Effector memory CD4-positive, alpha-beta T cell (primary cell): ENCODE results near the gene SLC1A2.

Experiments
- DNase-seq, 3 donors: peaks; one replicate each; pipeline ENCODE4 v3.0.0-alpha.2; 2020
- H3K27ac ChIP-seq: 2 replicates; pipeline ENCODE4 v1.7.0; 2013; ENCODE audit warnings: mild to moderate bottlenecking, low read length, moderate library complexity; ENCODE audit not compliant: insufficient read depth, poor library complexity, severe bottlenecking
- H3K27me3 ChIP-seq: replicated peaks from 2 replicates; pipeline ENCODE4 v1.7.0; 2013; ENCODE audit warnings: mild to moderate bottlenecking, low read length; ENCODE audit not compliant: insufficient read depth, control insufficient read depth, poor library complexity, severe bottlenecking
- H3K36me3 ChIP-seq: 2 replicates; pipeline ENCODE4 v1.7.0; 2013; ENCODE audit warnings: mild to moderate bottlenecking, low read length, moderate library complexity; ENCODE audit not compliant: control insufficient read depth, insufficient read depth
- H3K4me1 ChIP-seq: 2 replicates; pipeline ENCODE4 v1.7.0; 2013; ENCODE audit warnings: low read length, mild to moderate bottlenecking; ENCODE audit not compliant: control insufficient read depth, insufficient read depth, poor library complexity, severe bottlenecking
- H3K4me3 ChIP-seq: 2 replicates; pipeline ENCODE4 v1.7.0; 2013; ENCODE audit warnings: low read length, low read depth, mild to moderate bottlenecking; ENCODE audit not compliant: insufficient read depth, poor library complexity, severe bottlenecking
- H3K9me3 ChIP-seq: 2 replicates; pipeline ENCODE4 v1.7.0; 2013; ENCODE audit warnings: mild to moderate bottlenecking, low read length, moderate library complexity; ENCODE audit not compliant: control insufficient read depth

The SLC1A2 gene

DNA sequence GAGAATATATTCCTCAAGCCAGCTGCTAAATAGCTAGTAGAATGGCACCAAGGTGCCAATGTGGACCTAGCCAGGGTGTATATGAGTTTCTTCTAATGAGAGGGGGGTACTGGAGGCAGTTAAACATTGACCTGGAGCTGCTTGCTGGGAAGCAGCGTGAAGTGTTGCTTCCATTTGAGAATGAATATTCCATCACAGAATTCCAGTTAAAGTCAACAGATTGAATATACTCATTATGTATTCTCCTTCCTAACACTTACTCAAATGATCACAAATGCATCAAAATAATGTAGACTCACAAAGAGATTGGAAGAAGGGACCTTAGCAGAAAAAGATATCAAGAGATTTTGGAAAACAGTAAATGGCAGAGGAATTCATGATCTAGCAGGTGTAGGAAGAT is 178.3 kb downstream of the SLC1A2 start:
- Histone ChIP-seq H3K9me3 (no peaks in the 10 kb centered on the region), H3K27me3 (no peaks in the 10 kb centered on the region), H3K36me3 (no peaks in the 10 kb centered on the region), H3K4me3 (no peak overlapping the region), H3K4me1 (peaks cover 44% of the 10 kb centered on the region), H3K27ac (no peak overlapping the region)
- DNase-seq = no peak

DNA sequence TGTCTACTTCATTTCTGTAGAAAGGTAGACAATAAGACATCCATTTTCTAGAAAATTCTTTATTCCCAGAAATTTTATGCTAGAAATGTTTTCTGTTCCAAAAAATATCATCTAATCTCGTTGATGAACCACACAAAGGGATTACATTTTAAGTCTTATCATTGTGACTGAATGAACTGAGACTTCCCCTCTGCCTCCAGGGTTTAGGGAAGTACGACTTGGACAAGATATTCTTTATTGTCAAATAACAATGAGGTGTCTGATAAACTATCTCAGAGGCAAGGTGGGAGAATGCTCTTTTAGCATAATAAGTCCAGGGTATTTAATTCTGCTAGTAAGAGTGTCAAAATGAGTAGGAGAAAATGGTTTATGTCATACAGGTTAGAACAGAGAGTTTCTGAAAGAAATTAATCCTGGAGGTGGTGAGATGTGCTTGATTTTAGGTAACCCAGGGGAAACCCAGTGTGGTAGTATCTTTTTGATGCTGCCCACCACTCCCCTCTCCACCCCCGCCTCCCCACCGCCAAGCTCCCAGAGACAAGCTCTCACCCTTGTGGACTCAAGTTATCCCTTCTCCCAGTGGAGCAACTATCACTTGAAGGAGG is 179.8 kb downstream of the SLC1A2 start:
- Histone ChIP-seq H3K36me3 (no peaks in the 10 kb centered on the region), H3K27me3 (no peaks in the 10 kb centered on the region), H3K27ac (no peak overlapping the region), H3K4me1 (peaks cover 44% of the 10 kb centered on the region), H3K9me3 (no peaks in the 10 kb centered on the region), H3K4me3 (no peak overlapping the region)
- no peak for DNase-seq

DNA sequence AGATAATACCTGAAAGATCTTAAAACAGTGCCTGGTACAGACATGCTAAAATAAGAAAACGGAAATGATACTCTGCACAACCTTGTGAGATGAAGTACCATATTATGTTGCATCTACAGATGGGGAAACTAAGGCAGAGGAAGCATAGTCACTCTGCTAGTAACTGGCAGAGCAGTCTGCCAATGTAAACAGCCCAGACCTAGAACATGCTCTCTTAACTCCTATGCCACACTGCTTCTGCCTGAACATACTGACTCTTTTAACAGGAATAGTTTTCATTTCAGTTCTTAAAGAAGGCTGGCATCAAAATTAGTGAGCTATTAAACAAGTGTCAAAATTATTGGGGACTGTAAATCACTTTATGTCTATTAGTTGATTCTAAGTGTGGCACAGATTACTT is 180.5 kb downstream of the SLC1A2 start:
- Histone ChIP-seq H3K4me1 (peaks cover 44% of the 10 kb centered on the region), H3K4me3 (no peak overlapping the region), H3K27me3 (no peaks in the 10 kb centered on the region), H3K9me3 (peaks cover under 1% of the 10 kb centered on the region), H3K36me3 (no peaks in the 10 kb centered on the region), H3K27ac (no peak overlapping the region)
- no peak for DNase-seq

DNA sequence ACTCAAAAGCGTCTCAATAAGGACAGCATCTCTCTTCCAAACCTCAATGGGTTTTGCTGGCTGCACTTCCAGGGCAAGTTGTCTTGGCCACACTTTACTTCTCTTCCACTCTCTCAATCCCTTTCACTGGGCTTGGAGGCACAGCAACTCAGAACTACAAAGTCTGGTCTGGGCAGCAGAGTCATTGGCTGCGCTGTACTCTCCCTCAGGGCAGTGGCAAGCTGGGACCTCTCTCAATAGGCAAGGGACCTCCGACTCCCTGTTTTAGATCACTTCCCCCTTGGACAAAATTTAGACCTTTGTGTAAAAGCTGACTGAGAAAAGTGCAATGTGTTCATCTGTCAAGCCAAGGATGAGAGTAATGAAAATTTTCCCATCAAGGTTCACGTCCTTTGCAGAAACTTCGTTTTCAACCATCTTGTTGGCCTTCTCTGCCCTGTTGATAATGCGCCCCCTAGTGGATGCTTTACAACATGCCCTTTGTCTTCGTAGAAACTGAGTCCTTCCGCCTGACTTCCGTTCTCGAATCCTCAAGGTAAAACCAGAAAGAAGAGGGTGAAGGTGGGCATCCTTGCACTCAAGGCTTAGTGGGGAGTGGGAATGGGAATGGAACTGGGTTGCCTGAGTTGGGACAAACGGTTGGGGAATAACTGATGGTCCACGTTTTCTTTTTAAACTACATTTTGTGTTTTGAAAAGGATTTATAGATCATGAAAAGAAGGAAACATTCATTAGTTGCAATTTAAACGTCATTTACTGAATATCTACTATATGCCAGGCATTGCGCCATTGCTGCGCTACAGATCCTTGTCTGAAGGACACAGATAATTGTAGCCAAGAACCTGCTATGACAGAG is 181.3 kb downstream of the SLC1A2 start:
- no peak overlapping the region for H3K4me3 ChIP-seq
- peaks cover 8% of the 10 kb centered on the region for H3K9me3 ChIP-seq
- no peaks in the 10 kb centered on the region for H3K36me3 ChIP-seq
- no peaks in the 10 kb centered on the region for H3K27me3 ChIP-seq
- H3K4me1 ChIP-seq = peaks cover 38% of the 10 kb centered on the region
- no peak overlapping the region for H3K27ac ChIP-seq
- DNase-seq = peak in 2 of 3 donors; percentile 20 to 42

DNA sequence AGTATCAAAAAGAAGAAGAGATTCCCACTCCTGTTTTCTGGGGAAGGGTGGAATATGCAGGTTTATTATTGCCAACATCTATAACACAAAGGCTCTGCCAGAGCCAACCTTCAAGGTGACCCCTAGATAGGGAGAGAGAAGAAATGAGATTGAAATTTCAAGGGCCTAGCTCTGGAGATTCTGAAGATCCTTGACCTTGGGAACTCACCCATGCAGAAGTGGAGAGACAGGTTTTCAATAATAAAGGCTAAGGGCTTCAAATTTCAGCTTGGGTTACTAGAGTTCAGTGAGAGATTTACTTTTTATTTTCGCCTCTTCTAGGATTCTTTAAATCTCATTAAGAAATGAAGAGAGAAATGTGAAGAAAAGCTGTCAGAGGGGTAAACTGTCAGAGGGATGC is 182.0 kb downstream of the SLC1A2 start:
- Histone ChIP-seq H3K27me3 (no peaks in the 10 kb centered on the region), H3K4me1 (peaks cover 31% of the 10 kb centered on the region), H3K4me3 (no peak overlapping the region), H3K27ac (no peak overlapping the region), H3K36me3 (no peaks in the 10 kb centered on the region), H3K9me3 (peaks cover 13% of the 10 kb centered on the region)
- DNase-seq = no peak

DNA sequence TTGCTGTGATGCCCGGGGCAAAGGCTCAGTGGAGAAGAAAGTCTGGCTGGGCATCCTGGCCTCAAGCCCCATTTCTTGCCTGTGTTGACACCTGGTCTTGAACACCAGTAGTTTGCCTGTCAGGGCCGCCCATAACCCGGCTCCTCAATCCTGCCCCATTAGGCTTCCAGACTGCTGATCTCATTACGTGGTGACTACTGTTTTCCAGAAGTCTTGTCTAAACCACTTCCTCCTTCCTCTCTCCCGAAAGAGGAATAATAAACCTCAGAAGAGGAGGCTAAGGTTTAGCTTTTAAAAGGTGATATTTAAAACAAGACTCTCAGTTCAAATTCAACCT is 182.7 kb downstream of the SLC1A2 start:
- peak overlapping the region; percentile 45 for H3K27ac ChIP-seq

DNA sequence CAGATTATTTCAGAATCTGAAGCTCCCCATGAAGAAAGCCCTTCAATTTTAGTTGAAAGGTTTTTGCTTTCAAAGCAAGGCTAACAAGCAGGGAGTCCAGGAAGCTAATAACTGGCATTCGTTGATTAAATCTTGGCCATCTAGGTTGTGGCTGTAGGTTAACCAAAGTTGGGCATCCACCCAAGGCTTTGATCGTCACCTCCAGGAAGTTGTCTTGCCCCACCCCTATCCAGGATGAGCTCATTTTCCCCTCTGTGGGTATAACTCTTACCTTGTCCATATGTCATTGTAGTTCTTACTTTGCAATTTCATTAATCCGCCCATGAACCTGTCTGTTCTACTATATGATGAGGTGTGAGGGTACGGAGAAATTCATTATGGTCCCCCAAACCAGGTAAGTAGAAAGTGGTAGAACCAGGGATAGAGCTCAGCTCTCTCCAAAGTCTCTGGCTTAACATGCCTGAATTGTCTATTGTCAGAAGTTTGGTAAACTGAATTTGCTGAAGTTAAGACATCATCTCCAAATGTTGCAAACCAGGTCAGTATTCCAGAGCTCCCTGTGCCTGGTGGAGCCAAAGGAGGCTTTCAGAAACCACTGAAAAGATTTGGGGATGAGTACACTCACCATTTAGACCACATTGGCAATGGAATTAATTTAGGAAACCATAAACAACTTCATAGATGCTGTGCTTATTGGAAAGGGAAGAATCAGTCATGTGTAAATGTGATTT is 183.3 kb downstream of the SLC1A2 start:
- no peak overlapping the region for H3K4me3 ChIP-seq
- no peaks in the 10 kb centered on the region for H3K27me3 ChIP-seq
- peaks cover 13% of the 10 kb centered on the region for H3K9me3 ChIP-seq
- peaks cover 12% of the 10 kb centered on the region for H3K36me3 ChIP-seq
- DNase-seq = peak; percentile 64 to 69 (median 64)
- peak overlapping the region; percentile 45 for H3K27ac ChIP-seq
- peaks cover 30% of the 10 kb centered on the region for H3K4me1 ChIP-seq

More for the DNA sequence above, 182.7 kb downstream of the SLC1A2 start:
- Histone ChIP-seq H3K27me3 (no peaks in the 10 kb centered on the region), H3K9me3 (peaks cover 13% of the 10 kb centered on the region), H3K4me3 (no peak overlapping the region), H3K36me3 (peaks cover 6% of the 10 kb centered on the region), H3K4me1 (peaks cover 30% of the 10 kb centered on the region)
- DNase-seq = no peak

DNA sequence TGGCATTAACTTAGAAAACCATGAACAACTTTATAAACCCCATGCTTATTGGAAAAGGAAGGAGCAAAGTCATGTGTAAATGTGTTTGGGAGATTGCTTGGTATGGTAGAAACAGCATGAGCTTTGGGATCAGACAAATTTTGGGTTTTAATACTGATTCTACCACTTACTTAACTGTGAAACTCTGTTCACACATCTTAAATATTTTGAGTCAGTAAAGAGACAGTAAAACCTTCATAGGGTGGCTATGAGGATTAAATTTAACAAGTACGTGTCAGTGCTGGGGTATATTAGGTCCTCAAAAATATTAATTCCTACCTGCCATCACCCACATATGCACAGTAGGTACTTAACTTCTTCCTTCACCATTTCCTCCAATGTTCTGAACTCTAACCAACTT is 183.9 kb downstream of the SLC1A2 start:
- no peak overlapping the region for H3K4me3 ChIP-seq
- H3K27ac ChIP-seq = peak overlapping the region; percentile 16
- DNase-seq = no peak
- no peaks in the 10 kb centered on the region for H3K27me3 ChIP-seq
- H3K36me3 ChIP-seq = peaks cover 18% of the 10 kb centered on the region
- H3K4me1 ChIP-seq = peaks cover 30% of the 10 kb centered on the region
- H3K9me3 ChIP-seq = peaks cover 13% of the 10 kb centered on the region

DNA sequence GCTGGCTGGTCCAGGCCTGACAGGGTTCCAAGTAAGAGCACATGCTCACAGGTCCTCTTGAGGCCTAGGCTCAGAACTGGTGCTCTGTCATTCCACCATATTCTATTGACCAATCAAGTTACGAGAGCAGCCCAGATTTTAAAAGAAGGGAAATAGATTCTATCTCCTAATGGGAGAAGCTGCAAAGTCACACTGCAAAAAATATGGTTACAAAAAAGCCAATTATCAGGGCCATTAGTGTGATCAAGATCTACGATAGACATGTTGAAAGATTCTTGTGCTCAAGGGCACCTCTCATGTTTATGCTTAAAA is 184.2 kb downstream of the SLC1A2 start:
- no peak overlapping the region for H3K4me3 ChIP-seq
- peaks cover 13% of the 10 kb centered on the region for H3K9me3 ChIP-seq
- no peaks in the 10 kb centered on the region for H3K27me3 ChIP-seq
- no peak for DNase-seq
- peaks cover 21% of the 10 kb centered on the region for H3K36me3 ChIP-seq
- no peak overlapping the region for H3K27ac ChIP-seq
- peaks cover 30% of the 10 kb centered on the region for H3K4me1 ChIP-seq
